Lower leg skin (tissue), 4 donors: ENCODE results near the gene SLC25A48. TPM values are rescaled to one million over a fixed set of nuclear protein-coding genes. Genes with fewer than 3 reads are reported as not detected.

Experiments used
- DNase-seq, 2 donors: peaks; one replicate each; pipeline ENCODE4 v3.0.0-alpha.2; 2019; ENCODE audit warnings: low spot score in 2 of 2
- H3K4me3 ChIP-seq: fragments of 200-600 bp; sonication (generic); 2 replicates; pipeline ENCODE4 v1.5.1; 2017; ENCODE audit warnings: mild to moderate bottlenecking, low read depth; ENCODE audit not compliant: poor library complexity, severe bottlenecking
- CTCF ChIP-seq, 3 donors: fragments of 450-650 bp; IDR thresholded peaks; one replicate each; pipeline ENCODE4 v1.5.1; 2016; ENCODE audit warnings: antibody characterized with exemption in 3 of 3, mild to moderate bottlenecking in 3 of 3, moderate library complexity in 2 of 3
- POLR2A ChIP-seq, 2 donors: fragments of 450-650 bp; IDR thresholded peaks; one replicate each; pipeline ENCODE4 v1.6.1; 2016 to 2017; ENCODE audit warnings: antibody characterized with exemption in 2 of 2, mild to moderate bottlenecking in 1 of 2, moderate library complexity in 1 of 2
- WGBS, 2 donors: methylation state at CpG; one replicate each; pipeline ENCODE4 v1.1.5; 2018; 5-methylcytosine and 5-hydroxymethylcytosine counted together
- intact Hi-C: fragments of 100-400 bp; cut with DNase I; formaldehyde crosslinking; loops from one replicate; pipeline ENCODE4 v1.15.0; 2023; ENCODE audit warnings: low total_unique reads
- total RNA-seq, 4 donors: library from RNA; depleted of rRNA; stranded (reverse); fragments of >200 nt; gene quantifications; one replicate each; pipeline ENCODE4 v1.1.0, GENCODE V29; 2016

Gene SLC25A48
- total RNA-seq, 4 donors from 2014 or later: 0.80 to 7.6 (median 1.7) TPM

DNA sequence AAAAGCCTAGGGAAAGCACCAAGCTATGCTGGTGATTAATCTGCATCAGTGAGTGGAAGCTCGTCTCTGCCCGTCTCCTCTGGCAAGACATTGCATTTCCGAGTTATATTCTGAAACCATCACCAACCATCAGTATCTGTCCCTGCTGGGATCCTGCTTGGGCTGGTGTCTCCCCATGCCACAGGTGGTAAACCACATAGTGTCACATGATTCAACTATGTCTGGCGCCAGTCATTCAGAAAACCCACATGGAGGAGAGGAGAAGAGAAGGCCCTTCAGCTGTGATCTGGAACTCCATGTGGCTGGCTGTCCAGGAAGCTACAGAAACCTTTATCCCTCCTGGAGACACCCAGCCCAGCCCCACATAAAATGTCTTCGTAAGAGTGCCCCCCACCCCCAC lies 56.4 kb downstream of the SLC25A48 start:
- intact Hi-C loops: loop anchor here (5.0 kb wide), 1 partner anchor 321 kb away; no protein-coding TSS in a partner anchor
- no peak for DNase-seq
- no peak overlapping the region for H3K4me3 ChIP-seq
- no peak for TF ChIP-seq POLR2A (IDR thresholded peaks at IDR 0.05)
- TF ChIP-seq CTCF (IDR thresholded peaks at IDR 0.05): no peak
- WGBS, 2 donors: 58 to 66% methylated on average over 5 of the region's 5 CpGs

GRCh38 chr5:135891268-135891667 lies 56.8 kb downstream of the SLC25A48 start:
- DNase-seq: no peak
- intact Hi-C loops: loop anchor here (5.0 kb wide), 1 partner anchor 321 kb away; no protein-coding TSS in a partner anchor
- WGBS, 2 donors: 33 to 40% methylated on average over 2 of the region's 2 CpGs

GRCh38 chr5:135891791-135892190 lies 57.3 kb downstream of the SLC25A48 start:
- intact Hi-C loops: loop anchor here (5.0 kb wide), 1 partner anchor 321 kb away; no protein-coding TSS in a partner anchor
- no peak for DNase-seq
- no peak for TF ChIP-seq CTCF (IDR thresholded peaks at IDR 0.05)
- no peak for TF ChIP-seq POLR2A (IDR thresholded peaks at IDR 0.05)
- no peak overlapping the region for H3K4me3 ChIP-seq

More at GRCh38 chr5:135891268-135891667, 56.8 kb downstream of the SLC25A48 start:
- no peak overlapping the region for H3K4me3 ChIP-seq
- TF ChIP-seq CTCF (IDR thresholded peaks at IDR 0.05) (no peak), POLR2A (IDR thresholded peaks at IDR 0.05) (no peak)

DNA sequence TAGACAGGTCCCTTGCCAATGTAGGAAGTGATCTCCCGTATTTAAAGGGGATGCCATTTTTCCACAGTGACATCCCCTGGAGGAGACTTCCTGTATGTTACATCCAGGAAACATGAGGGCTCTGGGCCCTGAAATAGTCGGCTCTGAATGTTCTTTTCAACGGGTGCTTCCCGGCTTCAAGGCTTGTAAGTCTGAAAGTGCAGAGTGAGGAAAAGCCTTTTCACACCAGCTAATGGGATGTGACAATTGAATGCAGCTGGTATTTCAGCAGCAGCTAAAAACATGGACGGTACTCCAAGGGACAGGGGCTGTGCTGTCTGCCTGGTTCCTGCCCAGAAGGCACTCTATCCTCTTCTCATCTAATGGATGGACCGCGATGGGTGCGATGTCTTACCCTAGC lies 59.8 kb downstream of the SLC25A48 start:
- TF ChIP-seq POLR2A (IDR thresholded peaks at IDR 0.05) (no peak), CTCF (IDR thresholded peaks at IDR 0.05) (no peak)
- WGBS, 2 donors: 55 to 58% methylated on average over 8 of the region's 8 CpGs
- intact Hi-C loops: loop anchor here (5.0 kb wide), 1 partner anchor 318 kb away; no protein-coding TSS in a partner anchor
- no peak overlapping the region for H3K4me3 ChIP-seq
- no peak for DNase-seq

DNA sequence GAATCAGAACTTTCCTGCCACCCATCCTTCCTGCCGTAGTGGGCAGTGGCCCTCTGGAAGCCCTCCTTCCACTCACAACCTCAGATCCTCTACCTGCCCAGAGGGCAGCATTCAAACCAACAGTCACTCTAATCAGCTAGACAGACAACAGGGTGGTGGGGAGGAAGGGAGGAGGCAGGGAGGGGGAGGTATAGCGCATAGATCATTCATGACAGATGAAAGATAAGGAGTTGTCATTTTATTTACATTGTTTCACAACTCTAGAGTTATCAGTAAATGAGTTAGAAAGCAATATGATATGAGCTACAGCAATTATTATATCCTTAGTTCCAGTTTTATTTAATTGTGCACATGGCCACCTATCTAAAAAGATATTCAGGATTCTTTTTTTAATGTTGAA lies 60.3 kb downstream of the SLC25A48 start:
- no peak overlapping the region for H3K4me3 ChIP-seq
- intact Hi-C loops: loop anchor here (5.0 kb wide), 1 partner anchor 318 kb away; no protein-coding TSS in a partner anchor
- 59 to 77% methylated on average over 2 of the region's 2 CpGs for WGBS, 2 donors
- TF ChIP-seq POLR2A (IDR thresholded peaks at IDR 0.05): no peak
- no peak for DNase-seq

GRCh38 chr5:135895474-135896006 lies 61.1 kb downstream of the SLC25A48 start, which contains the start of gene IL9:
TSS of gene IL9 (minus strand) at chr5:135895841. CDS start at chr5:135895816, 25 bp downstream.
- WGBS, 2 donors: 57 to 64% methylated on average over 7 of the region's 7 CpGs
- intact Hi-C loops: no loop called here
- DNase-seq: no peak
- no peak within 1 kb of the TSS for H3K4me3 ChIP-seq
- TF ChIP-seq CTCF (IDR thresholded peaks at IDR 0.05) (no peak), POLR2A (IDR thresholded peaks at IDR 0.05) (no peak)
